ENCODE measurements around the gene ACAA2.
A peak's percentile ranks its signal among the peaks of the same experiment; 100 is the strongest.
"Not testable (repeated sequence)": the region's sequence is repeated elsewhere in the genome, so short reads cannot be mapped to it uniquely, and the experiment has no call there.

Gene ACAA2

GRCh38 chr18:49845629-49846360 lies 32.5 kb upstream of the ACAA2 start:
- DNase-seq (ENCODE audit: extremely low spot score, insufficient read length, low read depth) = no peak
- FAIRE-seq = no peak

- FAIRE-seq (no peak), DNase-seq (ENCODE audit: extremely low spot score, insufficient read length, low read depth) (no peak)
Observed at GRCh38 chr18:49844903-49845302, 31.6 kb upstream of the ACAA2 start.

GRCh38 chr18:49843778-49844625 lies 30.7 kb upstream of the ACAA2 start:
- DNase-seq (ENCODE audit: extremely low spot score, insufficient read length, low read depth) (no peak), FAIRE-seq (no peak)

- DNase-seq (ENCODE audit: extremely low spot score, insufficient read length, low read depth) (no peak), FAIRE-seq (no peak)
Observed at GRCh38 chr18:49843131-49843530, 29.8 kb upstream of the ACAA2 start.

- DNase-seq (ENCODE audit: extremely low spot score, insufficient read length, low read depth) = no peak
- FAIRE-seq = no peak
Observed at GRCh38 chr18:49842656-49843055, 29.3 kb upstream of the ACAA2 start.

- DNase-seq (ENCODE audit: extremely low spot score, insufficient read length, low read depth) (no peak), FAIRE-seq (no peak)
Observed at GRCh38 chr18:49841236-49842217, 28.2 kb upstream of the ACAA2 start.

GRCh38 chr18:49839012-49839411 lies 25.7 kb upstream of the ACAA2 start:
- DNase-seq (ENCODE audit: extremely low spot score, insufficient read length, low read depth) = no peak
- FAIRE-seq = no peak

- DNase-seq (ENCODE audit: extremely low spot score, insufficient read length, low read depth) = no peak
- no peak for FAIRE-seq
Observed at GRCh38 chr18:49838381-49838780, 25.0 kb upstream of the ACAA2 start.

- no peak for FAIRE-seq
- no peak for DNase-seq (ENCODE audit: extremely low spot score, insufficient read length, low read depth)
Observed at GRCh38 chr18:49837889-49838288, 24.6 kb upstream of the ACAA2 start.

- DNase-seq (ENCODE audit: extremely low spot score, insufficient read length, low read depth) = not testable (repeated sequence)
Observed at GRCh38 chr18:49837316-49837835, 24.0 kb upstream of the ACAA2 start.

GRCh38 chr18:49835405-49835804 lies 22.1 kb upstream of the ACAA2 start:
- DNase-seq (ENCODE audit: extremely low spot score, insufficient read length, low read depth) (no peak), FAIRE-seq (no peak)

More at GRCh38 chr18:49837316-49837835, 24.0 kb upstream of the ACAA2 start:
- FAIRE-seq = not testable (repeated sequence)

GRCh38 chr18:49834258-49834657 lies 20.9 kb upstream of the ACAA2 start:
- FAIRE-seq = no peak

GRCh38 chr18:49833814-49834213 lies 20.5 kb upstream of the ACAA2 start:
- DNase-seq (ENCODE audit: extremely low spot score, insufficient read length, low read depth) = no peak
- FAIRE-seq = no peak

More at GRCh38 chr18:49834258-49834657, 20.9 kb upstream of the ACAA2 start:
- no peak for DNase-seq (ENCODE audit: extremely low spot score, insufficient read length, low read depth)

- FAIRE-seq = no peak
Observed at GRCh38 chr18:49832221-49832647, 18.9 kb upstream of the ACAA2 start.

GRCh38 chr18:49827996-49828395 lies 14.7 kb upstream of the ACAA2 start:
- no peak for DNase-seq (ENCODE audit: extremely low spot score, insufficient read length, low read depth)
- no peak for FAIRE-seq

More at GRCh38 chr18:49832221-49832647, 18.9 kb upstream of the ACAA2 start:
- no peak for DNase-seq (ENCODE audit: extremely low spot score, insufficient read length, low read depth)

- no peak for DNase-seq (ENCODE audit: extremely low spot score, insufficient read length, low read depth)
- FAIRE-seq = peak; percentile 81
Observed at GRCh38 chr18:49819823-49820671, 6.7 kb upstream of the ACAA2 start.

GRCh38 chr18:49819071-49819662 lies 5.8 kb upstream of the ACAA2 start:
- no peak for DNase-seq (ENCODE audit: extremely low spot score, insufficient read length, low read depth)
- no peak for FAIRE-seq

- no peak for DNase-seq (ENCODE audit: extremely low spot score, insufficient read length, low read depth)
- FAIRE-seq = no peak
Observed at GRCh38 chr18:49817947-49818346, 4.6 kb upstream of the ACAA2 start.

Measured in GM18507 (cell line).